IPS DF 19.7 (cell line): Measurements from ENCODE around the gene PPP1R15B.

Source experiments
- DNase-seq: peaks from one replicate; pipeline ENCODE4 v3.0.0-alpha.2; 2013; ENCODE audit warnings: low read depth, low spot score

The PPP1R15B gene

DNA sequence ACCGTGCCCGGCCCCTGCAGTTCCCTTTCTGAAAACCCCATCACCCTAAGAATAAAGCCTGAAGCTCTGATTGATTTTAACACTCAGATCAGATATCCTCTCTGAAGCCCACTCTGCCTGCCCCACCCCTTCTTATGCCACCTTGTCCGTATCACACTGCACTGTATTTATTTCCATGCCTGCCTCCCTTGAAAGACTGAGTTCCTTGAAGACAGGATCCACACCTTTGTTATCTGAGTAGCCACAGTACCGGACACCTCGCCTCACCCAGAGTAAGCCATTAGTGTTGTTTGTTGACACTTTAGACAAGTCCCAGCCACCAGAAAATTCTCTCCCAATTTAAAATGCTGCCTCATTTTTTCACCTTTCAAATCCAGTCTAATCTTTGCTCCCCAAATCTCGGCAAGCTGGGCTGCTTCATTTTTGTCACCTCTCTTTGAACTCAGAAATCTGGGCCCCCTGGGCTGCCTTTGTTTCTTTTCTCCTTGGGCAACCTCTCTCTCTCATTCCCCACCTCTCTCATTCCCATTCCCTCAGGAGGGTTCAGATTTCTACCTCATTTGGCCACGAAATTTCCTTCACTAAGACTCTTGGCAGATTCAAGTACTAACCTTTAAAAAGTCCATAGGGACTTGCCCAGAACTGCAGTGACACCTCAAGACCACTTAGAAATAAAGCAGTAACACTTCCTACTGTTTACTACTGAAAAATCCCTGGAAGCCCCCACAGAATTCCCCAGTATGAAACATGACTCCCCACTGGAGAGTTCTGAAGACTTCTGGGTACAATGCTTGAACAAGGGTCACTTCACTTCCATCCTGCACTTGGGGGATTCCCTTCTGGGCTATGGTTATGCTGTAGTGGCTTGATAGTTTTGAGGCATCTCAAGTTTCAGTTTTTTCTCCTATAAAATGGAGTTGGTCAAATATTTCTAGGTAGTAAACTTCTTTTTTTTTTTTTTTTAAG, 8.7 kb upstream of the PPP1R15B start:
- no peak for DNase-seq

GRCh38 chr1:204419064-204419403, 7.4 kb upstream of the PPP1R15B start:
- no peak for DNase-seq

DNA sequence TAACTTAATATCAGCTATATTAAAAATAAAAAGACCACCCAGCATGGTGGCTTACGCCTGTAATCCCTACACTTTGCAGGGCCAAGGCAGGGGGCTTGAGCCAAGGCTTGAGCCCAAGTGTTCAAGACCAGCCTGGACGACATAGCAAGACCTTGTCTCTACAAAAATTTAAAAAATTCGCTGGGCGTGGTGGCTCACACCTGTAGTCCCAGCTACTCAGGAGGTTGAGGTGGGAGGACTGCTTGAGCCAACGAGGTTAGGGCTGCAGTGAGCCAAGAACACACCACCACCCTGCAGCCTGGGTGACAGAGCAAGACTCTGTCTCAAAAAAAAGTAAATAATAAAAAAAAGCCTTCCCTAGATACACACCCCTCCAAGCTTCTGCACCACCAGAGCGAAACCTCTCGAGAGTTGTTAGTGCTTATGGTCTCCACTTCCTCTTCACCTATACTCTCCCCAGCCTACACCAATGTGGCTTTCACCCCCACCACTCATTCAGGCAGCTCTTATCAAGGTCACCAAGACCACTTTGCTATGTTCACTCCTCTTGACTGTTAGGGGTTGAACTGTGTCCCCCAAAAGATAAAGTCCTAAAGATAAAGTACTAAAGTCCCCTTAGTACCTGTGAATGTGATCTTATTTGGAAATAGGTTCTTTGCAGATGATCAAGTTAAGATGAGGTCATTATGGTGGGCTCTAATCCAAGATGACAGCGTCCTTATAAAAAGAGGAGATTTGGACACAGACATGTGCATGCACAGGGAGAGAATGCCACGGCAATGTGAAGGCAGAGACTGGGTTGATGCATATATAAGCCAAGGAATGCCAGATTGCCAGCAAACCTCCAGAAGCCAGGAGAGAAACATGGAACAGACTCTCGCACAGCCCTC, 6.8 kb upstream of the PPP1R15B start:
- no peak for DNase-seq

- DNase-seq, result no peak
These were observed 5.7 kb upstream of the PPP1R15B start for GRCh38 chr1:204417074-204417997.

DNA sequence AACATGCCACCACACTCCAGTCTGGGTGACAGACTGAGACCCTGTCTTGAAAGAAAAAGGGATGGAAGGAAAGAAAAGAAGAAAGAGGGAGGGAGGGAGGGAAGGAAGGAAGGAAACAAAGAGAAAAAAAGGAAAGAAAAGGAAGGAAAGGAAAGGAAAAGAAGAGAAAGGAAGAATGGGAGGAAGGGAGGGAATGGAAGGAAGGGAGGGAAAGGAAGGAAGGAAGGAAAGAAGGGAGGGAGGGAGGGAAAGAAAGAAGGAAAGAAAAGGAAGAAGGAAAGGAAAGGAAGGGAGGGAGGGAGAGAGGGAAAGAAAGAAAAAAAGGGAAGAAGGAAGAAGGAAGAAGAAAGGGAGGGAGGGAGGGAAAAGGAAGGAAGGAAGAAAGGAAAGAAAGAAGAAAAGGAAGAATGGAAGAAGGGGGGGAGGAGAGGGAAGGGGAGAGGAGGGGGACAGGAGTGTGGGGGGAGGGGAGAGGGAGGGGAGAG, 5.0 kb upstream of the PPP1R15B start:
- no peak for DNase-seq

DNA sequence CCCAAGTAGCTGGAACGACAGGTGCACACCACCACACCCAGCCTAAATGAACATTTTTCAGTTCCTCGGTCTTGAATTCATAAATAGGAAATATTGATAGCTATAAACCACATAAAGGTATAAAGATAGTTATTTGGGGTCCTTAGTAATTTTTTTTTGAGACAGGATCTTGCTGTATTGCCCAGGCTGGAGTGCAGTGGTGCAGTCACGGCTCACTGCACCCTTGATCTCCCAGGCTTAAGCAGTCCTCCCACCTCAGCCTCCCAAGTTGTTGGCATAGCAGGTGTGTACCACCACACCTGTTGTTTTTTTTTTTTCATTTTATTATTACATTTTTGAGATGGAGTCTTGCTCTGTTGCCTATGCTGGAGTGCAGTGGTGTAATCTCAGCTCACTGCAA, 3.7 kb upstream of the PPP1R15B start:
- no peak for DNase-seq

DNA sequence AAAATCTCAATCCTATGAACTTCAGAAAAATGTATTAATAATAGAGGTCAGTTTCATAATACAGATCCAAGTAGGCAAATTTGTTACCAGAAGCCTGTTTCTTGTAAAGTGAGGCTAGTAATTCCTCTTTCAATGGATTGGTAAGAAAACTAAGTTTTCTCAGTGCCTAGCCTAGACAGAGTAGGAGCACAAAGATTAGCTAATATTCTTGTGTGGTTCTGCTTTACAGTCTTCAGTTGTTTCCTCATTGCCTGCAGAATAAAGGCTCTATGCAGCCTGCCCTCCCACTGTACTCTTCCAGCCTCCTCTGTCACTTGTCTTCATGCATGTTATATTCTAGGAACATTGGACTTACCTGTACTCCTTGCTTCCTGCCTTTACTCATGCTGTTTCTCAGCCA, 2.4 kb upstream of the PPP1R15B start:
- DNase-seq, result no peak

DNA sequence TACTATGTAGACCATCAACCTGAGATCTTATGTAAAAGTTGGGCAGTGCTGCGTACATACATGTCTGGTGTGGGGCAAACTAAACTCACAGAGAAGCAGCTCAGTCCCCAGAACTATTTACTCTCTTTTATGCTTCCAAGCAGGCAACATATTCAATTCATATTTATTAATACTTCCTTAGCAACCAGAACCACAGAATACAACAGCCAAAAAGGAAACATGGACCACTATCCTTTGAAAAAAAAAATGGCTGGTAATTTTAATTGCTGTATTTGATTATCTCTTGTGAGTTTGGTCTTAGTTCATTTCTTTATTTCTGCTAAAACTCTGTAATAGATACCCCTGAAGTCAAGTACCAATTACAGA, 1.5 kb upstream of the PPP1R15B start:
- DNase-seq, result no peak

GRCh38 chr1:204410688-204411450, 748 bp downstream of the PPP1R15B start:
- DNase-seq, result no peak

DNA sequence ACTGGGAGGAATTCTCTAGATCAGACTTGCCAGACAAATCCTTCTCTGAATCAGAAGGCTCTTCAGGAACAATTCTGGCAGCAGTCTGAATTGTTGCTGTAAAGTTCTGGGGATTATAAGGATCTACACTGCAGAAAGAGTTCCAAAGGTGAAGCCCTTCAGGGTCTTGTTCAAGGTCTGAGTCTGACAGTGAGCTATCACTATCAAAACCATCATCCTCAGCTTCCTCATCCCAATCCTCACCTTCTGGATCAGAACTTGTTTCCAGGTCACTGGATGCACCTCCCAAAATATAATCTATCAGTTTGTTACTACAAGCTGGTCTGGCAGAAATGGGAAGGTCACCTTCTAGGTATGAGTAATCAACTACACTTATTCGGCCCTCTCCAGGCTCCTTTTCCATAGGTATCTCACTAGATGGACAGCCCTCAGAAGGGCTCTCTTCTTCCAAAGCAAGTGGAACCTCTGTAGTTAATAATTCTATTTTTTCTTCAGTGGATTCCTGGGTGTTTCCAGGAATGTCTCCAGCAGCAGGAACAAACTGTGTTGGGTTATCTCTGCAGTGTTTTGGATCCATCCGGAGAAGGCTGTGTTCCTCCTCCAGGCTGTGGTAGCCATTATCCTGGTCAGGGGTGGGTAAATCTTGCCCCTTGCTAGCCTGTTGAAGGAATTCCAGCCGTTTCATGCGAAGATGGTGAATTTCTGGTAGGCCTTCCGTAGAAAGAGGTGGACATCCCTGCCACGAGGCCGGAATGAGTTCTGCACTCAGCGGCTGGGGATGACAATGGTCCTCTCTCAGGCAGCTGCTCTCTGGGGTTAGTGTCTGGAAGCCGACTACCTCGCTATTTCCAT, 1.6 kb downstream of the PPP1R15B start:
- DNase-seq, result no peak

GRCh38 chr1:204409123-204409522, 2.5 kb downstream of the PPP1R15B start:
- DNase-seq, result no peak

DNA sequence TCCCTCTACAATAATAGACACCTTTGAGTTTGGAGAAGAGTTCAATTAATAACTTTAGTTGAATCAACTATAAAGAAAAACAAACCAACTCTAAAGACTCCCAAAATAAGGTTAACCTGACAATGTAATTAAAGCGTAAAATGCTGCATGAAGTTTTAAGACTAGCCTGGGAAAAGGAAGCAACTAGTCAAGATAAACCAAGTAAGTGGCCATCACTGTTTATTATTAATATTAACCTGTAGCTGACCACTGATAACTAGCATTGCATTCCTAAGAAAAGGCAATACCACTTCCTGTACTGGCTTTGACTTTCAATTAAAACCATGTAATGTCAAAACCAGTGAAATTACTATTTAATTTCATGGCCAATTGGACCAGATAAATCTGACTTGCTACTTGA, 3.0 kb downstream of the PPP1R15B start:
- DNase-seq, result no peak

- no peak for DNase-seq
These were observed 3.5 kb downstream of the PPP1R15B start for GRCh38 chr1:204408074-204408507.

DNA sequence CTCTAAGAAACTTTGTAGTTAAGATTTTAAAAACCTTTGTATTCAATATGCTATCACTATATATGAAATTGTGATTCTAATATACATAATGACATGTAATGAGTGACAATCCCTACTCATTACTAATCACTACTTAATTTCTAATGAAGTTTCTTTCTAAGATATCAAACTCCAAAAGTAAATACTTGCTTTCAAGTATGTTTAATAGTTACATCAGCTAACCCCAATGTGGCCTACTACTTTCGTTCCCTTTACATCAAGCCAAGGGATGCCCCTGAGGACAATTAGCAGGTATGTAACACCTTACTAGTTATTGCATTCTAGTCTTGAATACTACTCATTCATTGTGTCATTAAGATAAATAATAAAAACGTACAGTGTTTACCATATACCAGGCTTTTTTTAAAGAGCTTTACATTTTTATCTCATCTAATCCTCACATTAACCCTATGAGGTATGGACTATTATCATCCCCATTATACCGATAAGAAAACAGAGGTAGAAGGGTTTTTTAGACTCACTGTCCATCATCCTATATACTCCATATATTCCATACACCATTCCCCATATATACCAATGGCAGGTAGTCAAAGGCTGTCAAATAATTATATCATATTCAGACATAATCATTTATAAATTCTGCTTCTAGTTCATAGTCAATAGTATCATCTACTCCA, 4.2 kb downstream of the PPP1R15B start:
- DNase-seq, result no peak

DNA sequence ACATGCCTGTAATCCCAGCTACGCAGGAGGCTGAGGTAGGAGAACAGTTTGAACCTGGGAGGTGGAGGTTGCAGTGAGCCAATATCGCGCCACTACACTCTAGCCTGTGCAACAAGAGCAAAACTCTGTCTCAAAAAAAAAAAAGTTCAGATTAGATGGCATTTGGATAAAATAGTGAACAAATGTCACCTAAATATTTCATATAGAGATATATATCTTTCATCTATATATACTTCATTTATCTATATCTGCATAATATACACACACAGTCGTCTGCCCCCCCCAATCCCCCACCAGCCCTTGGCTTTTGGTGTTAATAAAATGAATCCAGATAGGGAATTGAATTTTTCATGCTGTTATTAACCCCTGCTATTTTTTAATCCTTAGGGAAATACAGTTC, 5.0 kb downstream of the PPP1R15B start:
- no peak for DNase-seq

DNA sequence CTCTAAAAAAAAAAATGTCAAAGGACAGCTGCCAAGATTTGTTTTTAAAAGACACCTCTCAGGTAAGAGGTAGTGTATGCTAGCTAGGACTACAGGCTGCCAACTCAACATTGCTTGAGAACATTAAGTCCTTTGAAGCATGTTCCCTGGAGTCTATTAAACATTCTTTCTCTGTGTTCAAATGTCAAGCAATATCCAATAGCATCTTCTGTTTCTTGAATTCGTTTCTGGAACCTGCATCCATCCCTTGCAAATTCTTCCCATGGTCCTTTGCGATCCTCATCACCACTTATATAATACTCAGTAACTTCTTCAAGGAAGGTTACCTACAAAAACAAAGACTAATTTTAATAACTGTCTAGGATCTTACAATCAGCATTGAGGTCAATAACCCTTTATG, 5.6 kb downstream of the PPP1R15B start:
- no peak for DNase-seq

DNA sequence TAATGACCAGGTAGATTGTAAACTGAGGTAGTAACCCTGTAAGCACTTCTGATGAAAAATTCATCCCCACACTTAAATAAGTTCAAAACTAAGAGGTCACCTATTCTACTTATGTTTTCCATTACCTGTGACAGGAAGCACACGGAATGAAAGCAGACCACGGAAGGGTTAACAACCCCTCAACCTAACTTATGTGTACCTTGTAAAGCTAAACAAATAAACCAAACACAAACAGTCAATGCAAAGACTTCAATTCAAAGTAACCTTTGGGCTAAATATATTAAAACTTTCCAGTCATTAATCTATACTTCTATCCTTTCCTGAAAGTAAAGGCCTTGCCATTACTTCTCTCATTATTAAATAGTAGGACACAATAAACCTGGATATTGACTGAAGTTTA, 7.0 kb downstream of the PPP1R15B start:
- no peak for DNase-seq

DNA sequence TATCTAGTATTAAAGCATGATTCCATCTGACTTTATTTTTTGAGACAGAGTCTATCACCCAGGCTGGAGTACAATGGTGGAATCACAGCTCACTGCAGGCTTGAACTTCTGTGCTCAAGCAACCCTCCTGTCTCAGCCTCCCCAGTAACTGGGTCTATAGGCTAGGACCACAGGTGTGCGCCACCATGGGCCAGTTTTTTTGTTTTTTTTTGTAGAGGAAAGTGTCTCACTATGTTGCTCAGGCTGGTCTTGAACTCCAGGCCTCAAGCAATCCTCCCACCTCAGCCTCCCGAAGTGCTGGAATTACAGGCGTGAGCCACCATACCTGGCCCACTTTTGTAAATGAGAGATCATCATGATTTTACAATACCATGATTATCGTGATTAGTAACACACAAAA, 9.2 kb downstream of the PPP1R15B start:
- no peak for DNase-seq

- no peak for DNase-seq
These were observed 9.9 kb downstream of the PPP1R15B start for GRCh38 chr1:204401730-204402129.
